CD14-positive monocyte (primary cell): Measurements from ENCODE around the gene PABPN1L. TPM values are rescaled to one million over a fixed set of nuclear protein-coding genes. Genes with fewer than 3 reads are reported as not detected.

Experiments
- DNase-seq, 3 donors: peaks; one replicate each; pipeline ENCODE4 v3.0.0-alpha.2; 2011 to 2022
- H2AFZ ChIP-seq: 2 replicates; pipeline ENCODE4 v1.6.0; 2012; ENCODE audit warnings: mild to moderate bottlenecking, low read depth, low read length, inconsistent platforms; ENCODE audit not compliant: insufficient read depth, poor library complexity, severe bottlenecking
- H3K27ac ChIP-seq, 2 donors: 1 replicate in 1 of 2; 2 replicates in 1 of 2; pipeline ENCODE4 v1.5.1; 2012 to 2013; ENCODE audit warnings: low read length in 2 of 2, control low read depth in 1 of 2, inconsistent platforms in 1 of 2, low read depth in 1 of 2, mild to moderate bottlenecking in 1 of 2
- H3K27me3 ChIP-seq, 2 donors: one replicate each; pipeline versions ENCODE4 v1.6.0 to v1.6.1; 2011 to 2013; ENCODE audit warnings: low read length in 2 of 2; ENCODE audit not compliant: control insufficient read depth in 2 of 2, insufficient read depth in 2 of 2
- H3K36me3 ChIP-seq, 2 donors: replicated peaks in 1 of 2; 1 replicate in 1 of 2; 2 replicates in 1 of 2; pipeline versions ENCODE4 v1.5.1 to v1.6.1; 2012 to 2013; ENCODE audit warnings: low read length in 2 of 2, control low read depth in 1 of 2, inconsistent platforms in 1 of 2, mild to moderate bottlenecking in 1 of 2; ENCODE audit not compliant: insufficient read depth in 2 of 2, control insufficient read depth in 1 of 2
- H3K4me1 ChIP-seq, 2 donors: 1 replicate in 1 of 2; 2 replicates in 1 of 2; pipeline versions ENCODE4 v1.5.1 to v1.6.1; 2012 to 2013; ENCODE audit warnings: low read length in 2 of 2, control low read depth in 1 of 2, inconsistent platforms in 1 of 2, mild to moderate bottlenecking in 1 of 2, moderate library complexity in 1 of 2; ENCODE audit not compliant: insufficient read depth in 2 of 2, control insufficient read depth in 1 of 2
- H3K4me2 ChIP-seq: replicated peaks from 2 replicates; pipeline ENCODE3; 2012; ENCODE audit warnings: low read length, moderate library complexity, mild to moderate bottlenecking; ENCODE audit not compliant: poor library complexity, severe bottlenecking; ENCODE audit errors: extremely low read depth
- H3K4me3 ChIP-seq, 3 experiments: fragments of 200-600 bp in 1 of 3; sonication (generic) in 1 of 3; replicated peaks in 1 of 3; 1 replicate in 2 of 3; 2 replicates in 1 of 3; pipeline ENCODE4 v1.5.1; 2011 to 2013; ENCODE audit warnings: low read length in 3 of 3, mild to moderate bottlenecking in 3 of 3, control low read depth in 2 of 3, low read depth in 2 of 3, inconsistent platforms in 1 of 3, moderate library complexity in 1 of 3
- H3K79me2 ChIP-seq: 2 replicates; pipeline ENCODE4 v1.6.0; 2012; ENCODE audit warnings: mild to moderate bottlenecking, control low read depth, inconsistent platforms, low read length, moderate library complexity; ENCODE audit not compliant: insufficient read depth
- H3K9ac ChIP-seq: 2 replicates; pipeline ENCODE4 v1.6.0; 2017; ENCODE audit warnings: low read length, mild to moderate bottlenecking; ENCODE audit not compliant: insufficient read depth, poor library complexity, severe bottlenecking
- H3K9me3 ChIP-seq, 2 donors: replicated peaks in 1 of 2; 1 replicate in 1 of 2; 2 replicates in 1 of 2; pipeline versions ENCODE4 v1.5.1 to v1.6.1; 2012 to 2013; ENCODE audit warnings: low read length in 2 of 2, control low read depth in 1 of 2; ENCODE audit not compliant: control insufficient read depth in 1 of 2, insufficient read depth in 1 of 2
- H4K20me1 ChIP-seq: 2 replicates; pipeline ENCODE4 v1.6.0; 2012; ENCODE audit warnings: mild to moderate bottlenecking, low read length, control low read depth, moderate library complexity; ENCODE audit not compliant: insufficient read depth
- H3K27ac Mint-ChIP-seq, 7 donors: one replicate each; pipeline ENCODE4 v1.8.0; 2020; ENCODE audit warnings: mild to moderate bottlenecking in 7 of 7, mixed read lengths in 7 of 7, moderate library complexity in 6 of 7, inconsistent platforms in 2 of 7
- H3K27me3 Mint-ChIP-seq, 3 donors: one replicate each; pipeline ENCODE4 v1.8.0; 2021 to 2022; ENCODE audit warnings: low read depth in 3 of 3, mild to moderate bottlenecking in 3 of 3, mixed read lengths in 3 of 3, moderate library complexity in 3 of 3, inconsistent platforms in 1 of 3
- H3K36me3 Mint-ChIP-seq, 2 donors: one replicate each; pipeline ENCODE4 v1.8.0; 2020; ENCODE audit warnings: mixed read lengths in 2 of 2, inconsistent platforms in 1 of 2, mild to moderate bottlenecking in 1 of 2
- H3K4me1 Mint-ChIP-seq: one replicate; pipeline ENCODE4 v1.8.0; 2020; ENCODE audit warnings: mild to moderate bottlenecking, mixed read lengths
- H3K4me3 Mint-ChIP-seq, 2 donors: one replicate each; pipeline ENCODE4 v1.8.0; 2020; ENCODE audit warnings: mild to moderate bottlenecking in 2 of 2, mixed read lengths in 2 of 2, moderate library complexity in 1 of 2
- H3K9me3 Mint-ChIP-seq, 7 donors: one replicate each; pipeline ENCODE4 v1.8.0; 2020 to 2022; ENCODE audit warnings: mixed read lengths in 7 of 7, mild to moderate bottlenecking in 6 of 7, moderate library complexity in 6 of 7, inconsistent platforms in 2 of 7
- CTCF ChIP-seq: fragments of 200-600 bp; IDR thresholded peaks from one replicate; pipeline ENCODE4 v1.8.0; 2022; ENCODE audit warnings: antibody characterized with exemption, mild to moderate bottlenecking
- WGBS: methylation state at CpG from one replicate; pipeline ENCODE4 v1.1.5; 2013; ENCODE audit warnings: missing lambda C conversion rate; ENCODE audit not compliant: insufficient coverage; 5-methylcytosine and 5-hydroxymethylcytosine counted together
- intact Hi-C, 2 donors: fragments of 100-400 bp; cut with micrococcal nuclease; formaldehyde crosslinking; loops; one replicate each; pipeline versions ENCODE4 v1.15.0 to v1.15.1; 2023
- polyA plus RNA-seq, 3 donors: library from polyadenylated mRNA; depleted of rRNA in 1 of 3; unstranded in 2 of 3; stranded (reverse) in 1 of 3; fragments of 300-500 nt in 2 of 3; fragments of >200 nt in 1 of 3; fragmentation: Illumina TruSeq in 2 of 3; gene quantifications; 1 replicate in 2 of 3; 2 replicates in 1 of 3; pipeline ENCODE4 v1.2.3, GENCODE V29; 2012 to 2021

Gene PABPN1L
- polyA plus RNA-seq, 3 donors = 0.39 TPM; not detected in 2

GRCh38 chr16:88820385-88821025, 46.0 kb downstream of the PABPN1L start:
- no peak overlapping the region for H3K4me2 ChIP-seq
- Mint-ChIP-seq H3K27ac (no peak overlapping the region), H3K4me1 (no peaks in the 10 kb centered on the region), H3K9me3 (peaks cover 0 to 3% (median 0%) of the 10 kb centered on the region in 7 donors), H3K36me3 (peaks cover 16 to 53% of the 10 kb centered on the region in 2 donors), H3K4me3 (no peak overlapping the region), H3K27me3 (no peaks in the 10 kb centered on the region)
- no peaks in the 10 kb centered on the region for H3K4me1 ChIP-seq
- H3K36me3 ChIP-seq = peaks cover 33 to 41% of the 10 kb centered on the region in 2 donors
- no peak overlapping the region for H3K4me3 ChIP-seq
- no peaks in the 10 kb centered on the region for H3K79me2 ChIP-seq
- no peaks in the 10 kb centered on the region for H3K27me3 ChIP-seq
- no peak for DNase-seq
- peaks cover 10% of the 10 kb centered on the region for H4K20me1 ChIP-seq
- no peaks in the 10 kb centered on the region for H3K9me3 ChIP-seq
- no peak for TF ChIP-seq CTCF
- H3K9ac ChIP-seq = no peak overlapping the region
- no peak overlapping the region for H3K27ac ChIP-seq
- intact Hi-C loops = no loop called here
- WGBS = 95% methylated on average over 17 of the region's 20 CpGs
- no peak overlapping the region for H2AFZ ChIP-seq

DNA sequence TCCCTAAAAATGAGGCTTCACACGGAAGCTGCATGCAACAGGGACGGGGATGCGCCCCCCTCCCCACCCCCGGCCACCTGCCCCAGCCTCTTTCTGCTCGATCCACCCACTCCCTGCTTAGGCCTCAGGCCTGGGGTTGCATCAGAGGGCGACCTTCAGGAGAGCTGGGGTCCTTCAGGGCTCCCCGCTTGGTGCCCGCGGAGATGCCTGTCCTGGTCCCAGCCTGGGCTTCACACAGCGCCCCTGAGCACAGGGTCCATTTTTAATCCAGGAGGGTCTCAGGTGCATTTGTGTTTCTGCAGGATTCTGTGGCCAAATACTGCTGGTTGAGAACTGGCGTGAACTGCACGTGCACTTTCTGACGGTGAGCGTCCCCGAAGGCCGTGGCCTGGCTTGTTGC, 47.3 kb downstream of the PABPN1L start:
- Histone ChIP-seq H3K36me3 (peaks cover 25 to 34% of the 10 kb centered on the region in 2 donors), H4K20me1 (peaks cover 12% of the 10 kb centered on the region), H3K4me3 (no peak overlapping the region), H3K27me3 (no peaks in the 10 kb centered on the region), H3K9ac (no peak overlapping the region), H3K27ac (no peak overlapping the region), H3K9me3 (no peaks in the 10 kb centered on the region), H3K79me2 (no peaks in the 10 kb centered on the region), H3K4me1 (no peaks in the 10 kb centered on the region), H2AFZ (no peak overlapping the region), H3K4me2 (no peak overlapping the region)
- 90% methylated on average over 11 of the region's 16 CpGs for WGBS
- H3K27me3 Mint-ChIP-seq = no peaks in the 10 kb centered on the region
- intact Hi-C loops = loop anchor here in 1 of 2 donors (10.0 kb wide), 1 partner anchor 396 kb away; the partner anchor contains the start of gene ZNF778
- DNase-seq = no peak
- peaks cover 13 to 45% of the 10 kb centered on the region in 2 donors for H3K36me3 Mint-ChIP-seq
- H3K27ac Mint-ChIP-seq = no peak overlapping the region
- no peak overlapping the region for H3K4me3 Mint-ChIP-seq
- H3K4me1 Mint-ChIP-seq = no peaks in the 10 kb centered on the region
- no peak for TF ChIP-seq CTCF
- peaks cover 0 to 3% (median 0%) of the 10 kb centered on the region in 7 donors for H3K9me3 Mint-ChIP-seq
